PC-9 (cell line): ENCODE data around the gene COL27A1. TPM values are rescaled to one million over a fixed set of nuclear protein-coding genes. Genes with fewer than 3 reads are reported as not detected.

Experiments
- BruUV-seq: library from RNA; stranded (reverse); fragments of 400-500 nt; replicated peaks from 2 replicates; lab custom pipeline; 2021; lab: Mats Ljungman, UMichigan
- CTCF ChIA-PET: fragments of 300-600 bp; sonication (Branson Sonifier 250); formaldehyde crosslinking; loops from one replicate; lab custom pipeline; 2022; ENCODE audit warnings: antibody characterized with exemption; lab: Charles Lee
- POLR2A ChIA-PET: fragments of 300-600 bp; sonication (Branson Sonifier 250); formaldehyde crosslinking; loops from one replicate; lab custom pipeline; 2022; ENCODE audit warnings: antibody characterized with exemption; ENCODE audit not compliant: unreplicated experiment; lab: Charles Lee
- DNase-seq, 2 experiments: peaks; one replicate each; pipeline versions ENCODE4 v3.0.0 to v3.0.0-alpha.2; 2015 to 2022; ENCODE audit warnings: mixed read lengths in 1 of 2
- H2AFZ ChIP-seq: fragments of 200-600 bp; sonication (generic); 2 replicates; pipeline ENCODE4 v1.8.1; 2017; ENCODE audit warnings: antibody characterized with exemption
- H3F3A ChIP-seq: fragments of 200-600 bp; sonication (generic); 2 replicates; pipeline ENCODE4 v1.8.1; 2017; ENCODE audit warnings: antibody characterized with exemption, mild to moderate bottlenecking, low read depth; ENCODE audit not compliant: insufficient read depth
- H3K27ac ChIP-seq: fragments of 200-600 bp; sonication (generic); 2 replicates; pipeline ENCODE4 v1.6.1; 2016; ENCODE audit warnings: mixed run types
- H3K27me3 ChIP-seq: fragments of 200-600 bp; sonication (generic); 2 replicates; pipeline ENCODE4 v1.6.1; 2016; ENCODE audit warnings: low read depth, mixed run types; ENCODE audit not compliant: insufficient read depth
- H3K36me3 ChIP-seq: fragments of 200-600 bp; sonication (generic); 2 replicates; pipeline ENCODE4 v1.6.1; 2016; ENCODE audit warnings: low read depth, mixed run types
- H3K4me1 ChIP-seq: fragments of 200-600 bp; sonication (generic); replicated peaks from 2 replicates; pipeline ENCODE4 v1.6.1; 2016; ENCODE audit warnings: mixed run types; ENCODE audit not compliant: insufficient read depth
- H3K4me2 ChIP-seq: fragments of 200-600 bp; sonication (generic); 2 replicates; pipeline ENCODE4 v1.6.1; 2017; ENCODE audit warnings: mixed run types
- H3K4me3 ChIP-seq: fragments of 200-600 bp; sonication (generic); 2 replicates; pipeline ENCODE4 v1.6.1; 2016; ENCODE audit warnings: mixed run types
- H3K79me2 ChIP-seq: fragments of 200-600 bp; sonication (generic); 2 replicates; pipeline ENCODE4 v1.6.1; 2017; ENCODE audit warnings: low read depth, mixed run types
- H3K9me2 ChIP-seq: fragments of 200-600 bp; sonication (generic); 2 replicates; pipeline ENCODE4 v1.8.1; 2017; ENCODE audit warnings: mild to moderate bottlenecking; ENCODE audit not compliant: insufficient read depth
- H3K9me3 ChIP-seq: fragments of 200-600 bp; sonication (generic); 2 replicates; pipeline ENCODE4 v1.8.1; 2016; ENCODE audit warnings: low read depth; ENCODE audit not compliant: insufficient read depth
- H4K20me1 ChIP-seq: fragments of 200-600 bp; sonication (generic); 2 replicates; pipeline ENCODE4 v1.8.1; 2017; ENCODE audit not compliant: insufficient read depth
- CTCF ChIP-seq: fragments of 200-600 bp; sonication (generic); conservative IDR thresholded peaks from 2 replicates; pipeline ENCODE4 v1.6.1; 2017; ENCODE audit warnings: mixed run types, antibody characterized with exemption, mild to moderate bottlenecking, moderate library complexity
- EZH2 ChIP-seq: fragments of 200-600 bp; sonication (generic); IDR thresholded peaks from 2 replicates; pipeline ENCODE4 v1.8.0; 2017; ENCODE audit warnings: antibody characterized with exemption, low read depth
- intact Hi-C: fragments of 100-400 bp; cut with micrococcal nuclease; formaldehyde crosslinking; loops from one replicate; pipeline ENCODE4 v1.10.0; 2022; ENCODE audit not compliant: unreplicated experiment
- total RNA-seq: library from RNA; stranded (reverse); gene quantifications from 2 replicates; pipeline ENCODE4 v1.2.3, GENCODE V29; 2021

COL27A1 gene
- total RNA-seq, 1 experiment from 2014 or later = 0.39 TPM

GRCh38 chr9:114138552-114138971, 16.8 kb upstream of the COL27A1 start:
- DNase-seq = no peak
- H3K27ac ChIP-seq = no peak overlapping the region
- no peak overlapping the region for H3K4me3 ChIP-seq
- H3K9me3 ChIP-seq = no peaks in the 10 kb centered on the region
- no peaks in the 10 kb centered on the region for H3K9me2 ChIP-seq
- BruUV-seq = no TSS peak
- H4K20me1 ChIP-seq = no peaks in the 10 kb centered on the region
- peaks cover 96% of the 10 kb centered on the region for H3K27me3 ChIP-seq
- no peaks in the 10 kb centered on the region for H3K36me3 ChIP-seq
- ChIA-PET POLR2A (interaction anchor here (0.6 kb wide), 1 partner anchor 183 kb away, joined by 5 read pairs; no protein-coding TSS in a partner anchor), CTCF (no interaction called here)
- H2AFZ ChIP-seq = no peak overlapping the region
- H3F3A ChIP-seq = no peaks in the 10 kb centered on the region
- TF ChIP-seq EZH2 = no peak
- no peak for TF ChIP-seq CTCF
- no peaks in the 10 kb centered on the region for H3K79me2 ChIP-seq
- H3K4me2 ChIP-seq = no peak overlapping the region
- intact Hi-C loops = no loop called here
- no peaks in the 10 kb centered on the region for H3K4me1 ChIP-seq

- no peaks in the 10 kb centered on the region for H3F3A ChIP-seq
- H3K79me2 ChIP-seq = no peaks in the 10 kb centered on the region
- no peaks in the 10 kb centered on the region for H3K36me3 ChIP-seq
- no TSS peak for BruUV-seq
- no peak overlapping the region for H2AFZ ChIP-seq
- POLR2A ChIA-PET = no interaction called here
- H3K4me1 ChIP-seq = no peaks in the 10 kb centered on the region
- no peaks in the 10 kb centered on the region for H4K20me1 ChIP-seq
- H3K4me3 ChIP-seq = no peak overlapping the region
- DNase-seq = no peak
- H3K27ac ChIP-seq = no peak overlapping the region
- H3K9me2 ChIP-seq = no peaks in the 10 kb centered on the region
- H3K4me2 ChIP-seq = no peak overlapping the region
- CTCF ChIA-PET = no interaction called here
- intact Hi-C loops = no loop called here
- peaks cover 96% of the 10 kb centered on the region for H3K27me3 ChIP-seq
- no peaks in the 10 kb centered on the region for H3K9me3 ChIP-seq
- no peak for TF ChIP-seq CTCF
- TF ChIP-seq EZH2 = no peak
Observed at GRCh38 chr9:114139071-114139470, 16.3 kb upstream of the COL27A1 start.

GRCh38 chr9:114140401-114140800, 14.9 kb upstream of the COL27A1 start:
- H3K9me2 ChIP-seq = no peaks in the 10 kb centered on the region
- no peak overlapping the region for H3K27ac ChIP-seq
- H3F3A ChIP-seq = no peaks in the 10 kb centered on the region
- ChIA-PET CTCF (no interaction called here), POLR2A (no interaction called here)
- TF ChIP-seq CTCF (no peak), EZH2 (no peak)
- H3K79me2 ChIP-seq = no peaks in the 10 kb centered on the region
- H3K27me3 ChIP-seq = peaks cover 99% of the 10 kb centered on the region
- H3K9me3 ChIP-seq = no peaks in the 10 kb centered on the region
- no peak overlapping the region for H3K4me3 ChIP-seq
- no peak overlapping the region for H2AFZ ChIP-seq
- intact Hi-C loops = no loop called here
- no peak for DNase-seq
- no peaks in the 10 kb centered on the region for H4K20me1 ChIP-seq
- no peaks in the 10 kb centered on the region for H3K36me3 ChIP-seq
- no peak overlapping the region for H3K4me2 ChIP-seq
- no peaks in the 10 kb centered on the region for H3K4me1 ChIP-seq
- no TSS peak for BruUV-seq
